SU-DHL-6 (cell line): ENCODE data around the gene DIS3L2.

Source experiments
- H2AFZ ChIP-seq: fragments of 200-600 bp; sonication (generic); 2 replicates; pipeline ENCODE4 v1.6.1; 2014; ENCODE audit warnings: low read depth, mild to moderate bottlenecking, moderate library complexity, mixed read lengths, antibody characterized with exemption, low read length; ENCODE audit not compliant: severe bottlenecking
- H3F3A ChIP-seq: fragments of 200-600 bp; shearing (Covaris generic); 2 replicates; pipeline ENCODE4 v1.6.0; 2016; ENCODE audit warnings: antibody characterized with exemption, mild to moderate bottlenecking; ENCODE audit not compliant: insufficient read depth
- H3K27ac ChIP-seq: fragments of 200-600 bp; sonication (generic); 2 replicates; pipeline ENCODE4 v1.5.1; 2016; ENCODE audit warnings: low read depth, mild to moderate bottlenecking, low read length, moderate library complexity, mixed read lengths
- H3K27me3 ChIP-seq: fragments of 200-600 bp; sonication (generic), shearing (Covaris generic); 2 replicates; pipeline ENCODE4 v1.6.0; 2014; ENCODE audit warnings: mild to moderate bottlenecking, low read length
- H3K36me3 ChIP-seq: fragments of 200-600 bp; sonication (generic); 2 replicates; pipeline ENCODE4 v1.6.1; 2014; ENCODE audit warnings: mild to moderate bottlenecking, low read length, mixed read lengths
- H3K4me2 ChIP-seq: fragments of 300-600, 200-600 bp; shearing (Covaris generic), sonication (generic); 2 replicates; pipeline ENCODE4 v1.6.0; 2014; ENCODE audit warnings: low read length, low read depth, mild to moderate bottlenecking; ENCODE audit not compliant: poor library complexity, severe bottlenecking
- H3K4me3 ChIP-seq: fragments of 200-600 bp; sonication (generic); 2 replicates; pipeline ENCODE4 v1.5.1; 2014; ENCODE audit warnings: antibody characterized with exemption, low read length, mild to moderate bottlenecking, mixed read lengths; ENCODE audit not compliant: insufficient read depth, poor library complexity, severe bottlenecking
- H3K79me2 ChIP-seq: fragments of 200-600 bp; sonication (generic); 2 replicates; pipeline ENCODE4 v1.6.1; 2014; ENCODE audit warnings: mild to moderate bottlenecking, low read length, moderate library complexity; ENCODE audit not compliant: insufficient read depth
- H3K9ac ChIP-seq: fragments of 200-600 bp; sonication (generic); 2 replicates; pipeline ENCODE4 v1.7.0; 2014; ENCODE audit warnings: mild to moderate bottlenecking, low read length
- H3K9me2 ChIP-seq: fragments of 200-600 bp; sonication (generic); replicated peaks from 2 replicates; pipeline ENCODE4 v1.6.1; 2014; ENCODE audit warnings: low read length; ENCODE audit not compliant: insufficient read depth
- H3K9me3 ChIP-seq: fragments of 200-600 bp; sonication (generic); 2 replicates; pipeline ENCODE4 v1.6.1; 2014; ENCODE audit warnings: low read length, mixed read lengths; ENCODE audit not compliant: insufficient read depth
- H4K20me1 ChIP-seq: fragments of 200-600 bp; sonication (generic); 2 replicates; pipeline ENCODE4 v1.6.1; 2014; ENCODE audit warnings: low read depth, mild to moderate bottlenecking, antibody characterized with exemption, low read length, moderate library complexity, mixed read lengths
- CTCF ChIP-seq: fragments of 200-600 bp; sonication (generic); IDR thresholded peaks from one replicate; pipeline ENCODE4 v1.5.1; 2017; ENCODE audit warnings: antibody characterized with exemption, mild to moderate bottlenecking, low read length, moderate library complexity; ENCODE audit not compliant: insufficient read depth, poor library complexity, severe bottlenecking
- EZH2phosphoT487 ChIP-seq: fragments of 200-600 bp; sonication (generic), shearing (Covaris generic); conservative IDR thresholded peaks from 2 replicates; pipeline ENCODE4 v1.6.1; 2018; ENCODE audit warnings: mild to moderate bottlenecking, antibody characterized with exemption, low read length, moderate library complexity, mixed read lengths

Gene DIS3L2

DNA sequence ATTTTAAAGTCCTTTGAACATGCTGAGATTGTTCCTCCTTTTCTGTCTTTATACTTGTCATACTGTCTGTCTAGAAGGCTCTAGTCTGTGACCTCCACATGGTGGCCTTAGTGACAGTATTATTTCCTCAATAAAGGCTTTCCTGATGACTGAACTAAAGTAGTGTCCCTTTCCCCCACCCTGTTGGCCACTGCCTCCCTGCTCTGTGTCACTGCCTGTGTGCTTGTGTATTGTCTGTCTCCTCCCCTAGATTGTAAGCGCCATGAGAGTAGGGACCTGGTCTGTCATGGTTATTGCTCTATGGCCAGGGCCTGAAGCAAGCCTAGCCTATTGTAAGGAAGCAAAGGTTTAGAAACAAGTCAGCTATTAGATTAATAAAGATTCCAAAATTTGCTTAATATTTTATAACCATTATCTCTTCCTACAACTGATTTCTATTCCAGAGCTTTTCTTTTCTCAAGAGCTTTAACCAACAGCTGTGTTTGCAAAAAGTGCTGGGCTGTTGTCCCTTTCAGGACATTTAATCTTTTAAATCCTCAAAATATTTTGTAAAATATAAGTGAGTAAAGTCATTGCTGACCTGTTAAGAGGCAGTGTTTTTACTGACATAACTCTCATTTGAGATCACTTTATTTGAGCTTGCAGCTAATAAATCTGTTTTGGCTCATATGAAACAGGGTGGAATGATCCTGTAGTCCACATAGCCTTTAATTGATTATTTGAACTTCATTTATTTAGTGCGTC, 35.5 kb downstream of the DIS3L2 start:
- Histone ChIP-seq H3K9ac (no peak overlapping the region), H3K27ac (no peak overlapping the region), H3F3A (no peaks in the 10 kb centered on the region), H3K36me3 (no peaks in the 10 kb centered on the region), H3K4me3 (no peak overlapping the region), H2AFZ (no peak overlapping the region), H3K9me3 (no peaks in the 10 kb centered on the region), H3K79me2 (0 out of 2 replicates have a peak, but pooled peaks cover 3% of the 10 kb centered on the region), H3K9me2 (no peaks in the 10 kb centered on the region), H3K27me3 (no peaks in the 10 kb centered on the region), H4K20me1 (peaks cover 7% of the 10 kb centered on the region; the same call in 1 of the 2 replicates), H3K4me2 (no peak overlapping the region)
- TF ChIP-seq EZH2phosphoT487 (no peak), CTCF (no peak)

- Histone ChIP-seq H3K27me3 (no peaks in the 10 kb centered on the region), H3K79me2 (0 out of 2 replicates have a peak, but pooled peaks cover 3% of the 10 kb centered on the region), H3K36me3 (no peaks in the 10 kb centered on the region), H3F3A (no peaks in the 10 kb centered on the region), H3K9me3 (no peaks in the 10 kb centered on the region), H4K20me1 (peaks cover 7% of the 10 kb centered on the region; the same call in 1 of the 2 replicates), H2AFZ (no peak overlapping the region), H3K4me3 (no peak overlapping the region), H3K9ac (no peak overlapping the region), H3K4me2 (no peak overlapping the region), H3K27ac (no peak overlapping the region), H3K9me2 (no peaks in the 10 kb centered on the region)
- TF ChIP-seq CTCF (no peak), EZH2phosphoT487 (no peak)
These were observed 36.5 kb downstream of the DIS3L2 start for GRCh38 chr2:231998046-231998445.

DNA sequence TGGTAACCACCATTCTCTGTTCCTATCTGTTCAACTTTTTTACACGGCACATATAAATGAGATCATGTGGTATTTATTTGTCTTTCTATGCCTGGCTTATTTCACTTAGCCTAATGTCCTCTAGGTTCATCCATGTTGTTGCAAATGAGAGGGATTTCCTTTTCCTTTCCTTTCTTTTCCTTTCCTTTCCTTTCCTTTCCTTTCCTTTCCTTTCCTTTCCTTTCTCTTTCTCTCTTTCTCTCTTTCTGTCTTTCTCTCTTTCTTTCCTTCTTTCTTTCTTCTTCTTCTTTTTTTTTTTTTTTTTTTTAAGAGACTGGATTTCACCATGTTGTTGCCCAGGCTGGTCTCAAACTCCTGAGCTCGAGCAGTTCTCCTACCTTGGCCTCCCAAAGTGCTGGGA, 38.9 kb downstream of the DIS3L2 start:
- Histone ChIP-seq H3K27me3 (no peaks in the 10 kb centered on the region), H3F3A (no peaks in the 10 kb centered on the region), H3K9me2 (no peaks in the 10 kb centered on the region), H3K27ac (no peak overlapping the region), H3K9me3 (no peaks in the 10 kb centered on the region), H3K4me2 (no peak overlapping the region), H4K20me1 (peaks cover 7% of the 10 kb centered on the region; the same call in 1 of the 2 replicates), H2AFZ (no peak overlapping the region), H3K36me3 (no peaks in the 10 kb centered on the region), H3K4me3 (no peak overlapping the region), H3K9ac (no peak overlapping the region), H3K79me2 (0 out of 2 replicates have a peak, but pooled peaks cover 3% of the 10 kb centered on the region)
- TF ChIP-seq CTCF (no peak), EZH2phosphoT487 (no peak)
